ENCODE data around the gene MACC1. TPM values are rescaled to one million over a fixed set of nuclear protein-coding genes. Genes with fewer than 3 reads are reported as not detected.

Gene MACC1
- total RNA-seq, 1 donor from 2014 or later, result not detected

GRCh38 chr7:20229646-20230500 lies 12.7 kb upstream of the MACC1 start:
- Histone ChIP-seq H3K9me3 (ENCODE audit: control insufficient read depth in 3 of 3, low read length in 3 of 3) (no peaks in the 10 kb centered on the region), H3K27me3 (ENCODE audit: control insufficient read depth in 3 of 3, insufficient read depth in 3 of 3, low read length in 3 of 3) (no peaks in the 10 kb centered on the region), H3K4me1 (ENCODE audit: control insufficient read depth in 3 of 3, insufficient read depth in 3 of 3, low read length in 3 of 3) (no peaks in the 10 kb centered on the region), H3K27ac (ENCODE audit: low read depth, low read length) (no peak overlapping the region), H3K4me3 (ENCODE audit: low read length in 3 of 3) (no peak overlapping the region), H3K36me3 (ENCODE audit: control insufficient read depth in 3 of 3, insufficient read depth in 3 of 3, low read length in 3 of 3) (no peaks in the 10 kb centered on the region), H3K9ac (ENCODE audit: low read depth in 1 of 3, low read length in 3 of 3) (no peak overlapping the region)

GRCh38 chr7:20229081-20229480 lies 11.9 kb upstream of the MACC1 start:
- Histone ChIP-seq H3K9me3 (ENCODE audit: control insufficient read depth in 3 of 3, low read length in 3 of 3) (no peaks in the 10 kb centered on the region), H3K27ac (ENCODE audit: low read depth, low read length) (no peak overlapping the region), H3K4me1 (ENCODE audit: control insufficient read depth in 3 of 3, insufficient read depth in 3 of 3, low read length in 3 of 3) (no peaks in the 10 kb centered on the region), H3K27me3 (ENCODE audit: control insufficient read depth in 3 of 3, insufficient read depth in 3 of 3, low read length in 3 of 3) (no peaks in the 10 kb centered on the region), H3K9ac (ENCODE audit: low read depth in 1 of 3, low read length in 3 of 3) (no peak overlapping the region), H3K36me3 (ENCODE audit: control insufficient read depth in 3 of 3, insufficient read depth in 3 of 3, low read length in 3 of 3) (no peaks in the 10 kb centered on the region), H3K4me3 (ENCODE audit: low read length in 3 of 3) (no peak overlapping the region)

- H3K4me3 ChIP-seq (ENCODE audit: low read length in 3 of 3), result no peak overlapping the region
- H3K9ac ChIP-seq (ENCODE audit: low read depth in 1 of 3, low read length in 3 of 3), result no peak overlapping the region
- no peaks in the 10 kb centered on the region for H3K36me3 ChIP-seq (ENCODE audit: control insufficient read depth in 3 of 3, insufficient read depth in 3 of 3, low read length in 3 of 3)
- H3K9me3 ChIP-seq (ENCODE audit: control insufficient read depth in 3 of 3, low read length in 3 of 3), result no peaks in the 10 kb centered on the region
- H3K27ac ChIP-seq (ENCODE audit: low read depth, low read length), result no peak overlapping the region
- no peaks in the 10 kb centered on the region for H3K4me1 ChIP-seq (ENCODE audit: control insufficient read depth in 3 of 3, insufficient read depth in 3 of 3, low read length in 3 of 3)
- H3K27me3 ChIP-seq (ENCODE audit: control insufficient read depth in 3 of 3, insufficient read depth in 3 of 3, low read length in 3 of 3), result no peaks in the 10 kb centered on the region
These were observed 11.5 kb upstream of the MACC1 start for GRCh38 chr7:20228654-20229053.

GRCh38 chr7:20227291-20227795 lies 10.2 kb upstream of the MACC1 start:
- Histone ChIP-seq H3K4me3 (ENCODE audit: low read length in 3 of 3) (no peak overlapping the region), H3K27me3 (ENCODE audit: control insufficient read depth in 3 of 3, insufficient read depth in 3 of 3, low read length in 3 of 3) (no peaks in the 10 kb centered on the region), H3K36me3 (ENCODE audit: control insufficient read depth in 3 of 3, insufficient read depth in 3 of 3, low read length in 3 of 3) (no peaks in the 10 kb centered on the region), H3K9ac (ENCODE audit: low read depth in 1 of 3, low read length in 3 of 3) (no peak overlapping the region), H3K9me3 (ENCODE audit: control insufficient read depth in 3 of 3, low read length in 3 of 3) (no peaks in the 10 kb centered on the region), H3K4me1 (ENCODE audit: control insufficient read depth in 3 of 3, insufficient read depth in 3 of 3, low read length in 3 of 3) (no peaks in the 10 kb centered on the region), H3K27ac (ENCODE audit: low read depth, low read length) (no peak overlapping the region)

GRCh38 chr7:20226860-20227259 lies 9.7 kb upstream of the MACC1 start:
- H3K4me1 ChIP-seq (ENCODE audit: control insufficient read depth in 3 of 3, insufficient read depth in 3 of 3, low read length in 3 of 3), result no peaks in the 10 kb centered on the region
- H3K4me3 ChIP-seq (ENCODE audit: low read length in 3 of 3), result no peak overlapping the region
- no peaks in the 10 kb centered on the region for H3K36me3 ChIP-seq (ENCODE audit: control insufficient read depth in 3 of 3, insufficient read depth in 3 of 3, low read length in 3 of 3)
- no peaks in the 10 kb centered on the region for H3K27me3 ChIP-seq (ENCODE audit: control insufficient read depth in 3 of 3, insufficient read depth in 3 of 3, low read length in 3 of 3)
- H3K9me3 ChIP-seq (ENCODE audit: control insufficient read depth in 3 of 3, low read length in 3 of 3), result no peaks in the 10 kb centered on the region
- H3K27ac ChIP-seq (ENCODE audit: low read depth, low read length), result no peak overlapping the region
- H3K9ac ChIP-seq (ENCODE audit: low read depth in 1 of 3, low read length in 3 of 3), result no peak overlapping the region

GRCh38 chr7:20225384-20225783 lies 8.2 kb upstream of the MACC1 start:
- Histone ChIP-seq H3K9ac (ENCODE audit: low read depth in 1 of 3, low read length in 3 of 3) (no peak overlapping the region), H3K4me1 (ENCODE audit: control insufficient read depth in 3 of 3, insufficient read depth in 3 of 3, low read length in 3 of 3) (no peaks in the 10 kb centered on the region), H3K36me3 (ENCODE audit: control insufficient read depth in 3 of 3, insufficient read depth in 3 of 3, low read length in 3 of 3) (no peaks in the 10 kb centered on the region), H3K27ac (ENCODE audit: low read depth, low read length) (no peak overlapping the region), H3K9me3 (ENCODE audit: control insufficient read depth in 3 of 3, low read length in 3 of 3) (no peaks in the 10 kb centered on the region), H3K27me3 (ENCODE audit: control insufficient read depth in 3 of 3, insufficient read depth in 3 of 3, low read length in 3 of 3) (no peaks in the 10 kb centered on the region), H3K4me3 (ENCODE audit: low read length in 3 of 3) (no peak overlapping the region)

GRCh38 chr7:20224025-20224424 lies 6.8 kb upstream of the MACC1 start:
- H3K4me3 ChIP-seq (ENCODE audit: low read length in 3 of 3), result no peak overlapping the region
- H3K27ac ChIP-seq (ENCODE audit: low read depth, low read length), result no peak overlapping the region
- H3K9ac ChIP-seq (ENCODE audit: low read depth in 1 of 3, low read length in 3 of 3), result no peak overlapping the region
- no peaks in the 10 kb centered on the region for H3K36me3 ChIP-seq (ENCODE audit: control insufficient read depth in 3 of 3, insufficient read depth in 3 of 3, low read length in 3 of 3)
- no peaks in the 10 kb centered on the region for H3K4me1 ChIP-seq (ENCODE audit: control insufficient read depth in 3 of 3, insufficient read depth in 3 of 3, low read length in 3 of 3)
- no peaks in the 10 kb centered on the region for H3K9me3 ChIP-seq (ENCODE audit: control insufficient read depth in 3 of 3, low read length in 3 of 3)
- H3K27me3 ChIP-seq (ENCODE audit: control insufficient read depth in 3 of 3, insufficient read depth in 3 of 3, low read length in 3 of 3), result no peaks in the 10 kb centered on the region

GRCh38 chr7:20223356-20223755 lies 6.2 kb upstream of the MACC1 start:
- Histone ChIP-seq H3K27ac (ENCODE audit: low read depth, low read length) (no peak overlapping the region), H3K9ac (ENCODE audit: low read depth in 1 of 3, low read length in 3 of 3) (no peak overlapping the region), H3K9me3 (ENCODE audit: control insufficient read depth in 3 of 3, low read length in 3 of 3) (no peaks in the 10 kb centered on the region), H3K36me3 (ENCODE audit: control insufficient read depth in 3 of 3, insufficient read depth in 3 of 3, low read length in 3 of 3) (no peaks in the 10 kb centered on the region), H3K4me1 (ENCODE audit: control insufficient read depth in 3 of 3, insufficient read depth in 3 of 3, low read length in 3 of 3) (no peaks in the 10 kb centered on the region), H3K27me3 (ENCODE audit: control insufficient read depth in 3 of 3, insufficient read depth in 3 of 3, low read length in 3 of 3) (no peaks in the 10 kb centered on the region), H3K4me3 (ENCODE audit: low read length in 3 of 3) (no peak overlapping the region)

- no peaks in the 10 kb centered on the region for H3K36me3 ChIP-seq (ENCODE audit: control insufficient read depth in 3 of 3, insufficient read depth in 3 of 3, low read length in 3 of 3)
- no peaks in the 10 kb centered on the region for H3K27me3 ChIP-seq (ENCODE audit: control insufficient read depth in 3 of 3, insufficient read depth in 3 of 3, low read length in 3 of 3)
- no peaks in the 10 kb centered on the region for H3K4me1 ChIP-seq (ENCODE audit: control insufficient read depth in 3 of 3, insufficient read depth in 3 of 3, low read length in 3 of 3)
- H3K9me3 ChIP-seq (ENCODE audit: control insufficient read depth in 3 of 3, low read length in 3 of 3), result no peaks in the 10 kb centered on the region
- H3K27ac ChIP-seq (ENCODE audit: low read depth, low read length), result no peak overlapping the region
- H3K9ac ChIP-seq (ENCODE audit: low read depth in 1 of 3, low read length in 3 of 3), result no peak overlapping the region
- no peak overlapping the region for H3K4me3 ChIP-seq (ENCODE audit: low read length in 3 of 3)
These were observed 5.1 kb upstream of the MACC1 start for GRCh38 chr7:20222219-20222828.

- Histone ChIP-seq H3K4me1 (ENCODE audit: control insufficient read depth in 3 of 3, insufficient read depth in 3 of 3, low read length in 3 of 3) (no peaks in the 10 kb centered on the region), H3K27me3 (ENCODE audit: control insufficient read depth in 3 of 3, insufficient read depth in 3 of 3, low read length in 3 of 3) (no peaks in the 10 kb centered on the region), H3K36me3 (ENCODE audit: control insufficient read depth in 3 of 3, insufficient read depth in 3 of 3, low read length in 3 of 3) (no peaks in the 10 kb centered on the region), H3K27ac (ENCODE audit: low read depth, low read length) (peak overlapping the region; percentile 61), H3K9me3 (ENCODE audit: control insufficient read depth in 3 of 3, low read length in 3 of 3) (no peaks in the 10 kb centered on the region), H3K4me3 (ENCODE audit: low read length in 3 of 3) (no peak overlapping the region), H3K9ac (ENCODE audit: low read depth in 1 of 3, low read length in 3 of 3) (no peak overlapping the region)
These were observed 3.9 kb upstream of the MACC1 start for GRCh38 chr7:20220921-20221547.
